B cell (primary cell): ENCODE results near the gene PARD3B. TPM values are rescaled to one million over a fixed set of nuclear protein-coding genes. Genes with fewer than 3 reads are reported as not detected.

Source experiments
- ATAC-seq: fragments of 200-7000 bp; cut with Tn5 transposase; one replicate; pipeline ENCODE4 v1.10.0; 2021; ENCODE audit warnings: low read depth, mild to moderate bottlenecking, moderate number of reproducible peaks, moderate library complexity
- CTCF ChIA-PET: fragments of 350-600 bp; sonication (Branson Sonifier 250); formaldehyde crosslinking; loops from one replicate; lab custom pipeline; 2021; ENCODE audit warnings: antibody characterized with exemption, inconsistent platforms; lab: Charles Lee
- POLR2A ChIA-PET: fragments of 350-600 bp; sonication (Branson Sonifier 250); formaldehyde crosslinking; loops from one replicate; lab custom pipeline; 2021; ENCODE audit warnings: antibody characterized with exemption; lab: Charles Lee
- DNase-seq: peaks from one replicate; pipeline ENCODE4 v3.0.0; 2013
- H2AFZ ChIP-seq: 2 replicates; pipeline ENCODE4 v1.6.1; 2012; ENCODE audit warnings: mild to moderate bottlenecking, low read depth, low read length; ENCODE audit not compliant: insufficient read depth, poor library complexity, severe bottlenecking
- H3K27ac ChIP-seq, 2 donors: 1 replicate in 1 of 2; 2 replicates in 1 of 2; pipeline ENCODE4 v1.5.1; 2012 to 2013; ENCODE audit warnings: low read length in 2 of 2, mild to moderate bottlenecking in 2 of 2, moderate library complexity in 1 of 2
- H3K27me3 ChIP-seq, 4 experiments: fragments of 200-600 bp in 1 of 4; sonication (generic) in 1 of 4; replicated peaks in 1 of 4; 1 replicate in 2 of 4; 2 replicates in 2 of 4; pipeline versions ENCODE4 v1.6.1 to v1.7.0; 2013 to 2016; ENCODE audit warnings: low read length in 3 of 4, mild to moderate bottlenecking in 2 of 4, mixed read lengths in 1 of 4, moderate library complexity in 1 of 4; ENCODE audit not compliant: insufficient read depth in 4 of 4, control insufficient read depth in 3 of 4; ENCODE audit errors: control extremely low read depth in 1 of 4
- H3K36me3 ChIP-seq, 2 experiments: replicated peaks in 1 of 2; 1 replicate in 1 of 2; 2 replicates in 1 of 2; pipeline versions ENCODE4 v1.6.1 to v1.7.1; 2013; ENCODE audit warnings: low read length in 1 of 2; ENCODE audit not compliant: insufficient read depth in 2 of 2, control insufficient read depth in 1 of 2; ENCODE audit errors: control extremely low read depth in 1 of 2, extremely low read depth in 1 of 2
- H3K4me1 ChIP-seq, 2 donors: fragments of 200-600 bp in 1 of 2; sonication (generic) in 1 of 2; 1 replicate in 1 of 2; 2 replicates in 1 of 2; pipeline versions ENCODE4 v1.5.1 to v1.6.1; 2013 to 2017; ENCODE audit warnings: low read length in 2 of 2; ENCODE audit not compliant: control insufficient read depth in 2 of 2, insufficient read depth in 2 of 2
- H3K4me2 ChIP-seq: replicated peaks from 2 replicates; pipeline ENCODE3; 2012; ENCODE audit warnings: mild to moderate bottlenecking, low read depth, low read length; ENCODE audit not compliant: poor library complexity, severe bottlenecking
- H3K4me3 ChIP-seq, 5 experiments: fragments of 200-600 bp in 1 of 5; sonication (generic) in 1 of 5; 1 replicate in 3 of 5; 2 replicates in 2 of 5; pipeline versions ENCODE4 v1.5.1 to v1.7.0; 2011 to 2016; ENCODE audit warnings: low read length in 4 of 5, mild to moderate bottlenecking in 4 of 5, low read depth in 2 of 5, control low read depth in 1 of 5, moderate library complexity in 1 of 5; ENCODE audit not compliant: insufficient read depth in 1 of 5; ENCODE audit errors: control extremely low read depth in 1 of 5, extremely low read depth in 1 of 5
- H3K79me2 ChIP-seq: fragments of 200-600 bp; sonication (generic); one replicate; pipeline ENCODE4 v1.6.0; 2016; ENCODE audit warnings: low read length; ENCODE audit not compliant: control insufficient read depth, insufficient read depth
- H3K9ac ChIP-seq: fragments of 200-600 bp; sonication (generic); 2 replicates; pipeline ENCODE4 v1.6.1; 2017; ENCODE audit warnings: mild to moderate bottlenecking, low read length, moderate library complexity
- H3K9me3 ChIP-seq, 3 donors: one replicate each; pipeline versions ENCODE4 v1.6.1 to v1.7.1; 2013; ENCODE audit warnings: low read length in 2 of 3; ENCODE audit not compliant: control insufficient read depth in 2 of 3, insufficient read depth in 1 of 3; ENCODE audit errors: control extremely low read depth in 1 of 3
- H4K20me1 ChIP-seq: 2 replicates; pipeline ENCODE4 v1.6.0; 2012; ENCODE audit warnings: mild to moderate bottlenecking, low read length; ENCODE audit not compliant: insufficient read depth, control insufficient read depth, poor library complexity, severe bottlenecking
- H3K27ac Mint-ChIP-seq: one replicate; pipeline ENCODE4 v1.8.0; 2021; ENCODE audit warnings: mixed read lengths
- H3K27me3 Mint-ChIP-seq: one replicate; pipeline ENCODE4 v1.8.0; 2021; ENCODE audit warnings: mixed read lengths
- H3K4me1 Mint-ChIP-seq: one replicate; pipeline ENCODE4 v1.8.0; 2021; ENCODE audit warnings: mixed read lengths
- H3K4me3 Mint-ChIP-seq: one replicate; pipeline ENCODE4 v1.8.0; 2021; ENCODE audit warnings: mixed read lengths
- H3K9me3 Mint-ChIP-seq: one replicate; pipeline ENCODE4 v1.8.0; 2022; ENCODE audit warnings: mixed read lengths; ENCODE audit not compliant: insufficient read depth
- EZH2 ChIP-seq: IDR thresholded peaks from 2 replicates; pipeline ENCODE4 v1.6.1; 2012; ENCODE audit warnings: borderline replicate concordance, low read depth, mild to moderate bottlenecking, moderate library complexity, low read length; ENCODE audit not compliant: insufficient read depth, poor library complexity, severe bottlenecking
- WGBS: methylation state at CpG from one replicate; pipeline ENCODE4 v1.1.5; 2013; ENCODE audit warnings: missing lambda C conversion rate; ENCODE audit not compliant: insufficient coverage; 5-methylcytosine and 5-hydroxymethylcytosine counted together
- intact Hi-C: fragments of 100-400 bp; cut with micrococcal nuclease; formaldehyde crosslinking; loops from one replicate; pipeline ENCODE4 v1.10.0; 2022
- polyA plus RNA-seq: library from polyadenylated mRNA; depleted of rRNA; stranded (reverse); fragments of >200 nt; gene quantifications from 2 replicates; pipeline ENCODE4 v1.2.3, GENCODE V29; 2012
- total RNA-seq, 2 donors: library from RNA; stranded (reverse); fragments of 120-200 nt in 1 of 2; gene quantifications; 1 replicate in 1 of 2; 2 replicates in 1 of 2; pipeline versions ENCODE4 v1.2.3 to v1.2.4, GENCODE V29; 2013 to 2022
- TF ChIP-seq, protein P1 (sequence below): fragments of 200-600 bp; IDR thresholded peaks from one replicate; pipeline ENCODE4 v1.8.0; 2022; ENCODE audit warnings: antibody characterized with exemption, mild to moderate bottlenecking

The PARD3B gene
- total and polyA plus RNA-seq, 2 donors (not counting 1 experiment from before 2014, with no cell fraction given): not detected

DNA sequence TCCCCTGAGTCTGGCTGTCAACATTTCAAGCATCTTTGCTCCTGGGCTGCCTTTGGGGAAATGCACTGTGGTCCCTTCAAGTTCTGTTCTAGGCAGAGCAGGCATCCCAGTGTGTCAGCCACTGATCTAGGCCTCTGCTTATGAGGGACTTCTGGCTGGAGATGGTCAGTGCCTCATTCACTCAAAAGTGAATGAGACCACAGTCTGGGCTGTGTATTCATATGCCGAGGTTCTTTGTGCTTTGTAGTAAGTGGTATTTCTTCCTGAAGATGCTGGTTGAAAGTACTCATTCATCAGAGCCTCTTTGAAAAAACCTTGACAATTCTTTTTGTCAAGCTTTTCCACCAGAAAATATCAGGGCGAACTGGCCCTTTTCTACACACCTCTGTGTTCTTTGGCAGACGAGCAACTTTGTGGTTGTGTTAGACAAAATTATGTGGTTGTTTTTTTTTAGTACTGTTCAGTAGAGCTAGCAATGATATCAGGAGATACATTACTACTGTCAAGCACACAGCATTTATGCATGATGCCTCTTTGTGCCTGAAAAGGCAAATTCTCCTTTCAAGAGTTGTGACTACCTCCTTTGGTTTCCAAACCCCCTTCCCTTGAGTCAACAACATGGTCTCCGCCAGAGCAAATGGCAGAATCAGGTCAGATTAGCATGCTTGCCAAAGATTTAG lies 626.1 kb downstream of the PARD3B start:
- ChIA-PET CTCF (no interaction called here), POLR2A (no interaction called here)
- Histone ChIP-seq H3K4me1 (no peaks in the 10 kb centered on the region), H2AFZ (no peak overlapping the region), H3K9me3 (peaks cover 0 to 4% (median 0%) of the 10 kb centered on the region in 3 donors), H3K27ac (no peak overlapping the region), H3K36me3 (no peaks in the 10 kb centered on the region), H3K9ac (no peak overlapping the region), H3K79me2 (no peaks in the 10 kb centered on the region), H3K4me2 (no peak overlapping the region), H4K20me1 (no peaks in the 10 kb centered on the region), H3K4me3 (no peak overlapping the region), H3K27me3 (no peaks in the 10 kb centered on the region)
- no peak overlapping the region for H3K4me3 Mint-ChIP-seq
- WGBS: no CpG with 5 or more reads among the region's 4 CpGs
- H3K4me1 Mint-ChIP-seq: no peaks in the 10 kb centered on the region
- no peaks in the 10 kb centered on the region for H3K27me3 Mint-ChIP-seq
- DNase-seq (no peak), ATAC-seq (no peak)
- no peaks in the 10 kb centered on the region for H3K9me3 Mint-ChIP-seq
- no peak for TF ChIP-seq EZH2
- TF ChIP-seq, protein P1, sequence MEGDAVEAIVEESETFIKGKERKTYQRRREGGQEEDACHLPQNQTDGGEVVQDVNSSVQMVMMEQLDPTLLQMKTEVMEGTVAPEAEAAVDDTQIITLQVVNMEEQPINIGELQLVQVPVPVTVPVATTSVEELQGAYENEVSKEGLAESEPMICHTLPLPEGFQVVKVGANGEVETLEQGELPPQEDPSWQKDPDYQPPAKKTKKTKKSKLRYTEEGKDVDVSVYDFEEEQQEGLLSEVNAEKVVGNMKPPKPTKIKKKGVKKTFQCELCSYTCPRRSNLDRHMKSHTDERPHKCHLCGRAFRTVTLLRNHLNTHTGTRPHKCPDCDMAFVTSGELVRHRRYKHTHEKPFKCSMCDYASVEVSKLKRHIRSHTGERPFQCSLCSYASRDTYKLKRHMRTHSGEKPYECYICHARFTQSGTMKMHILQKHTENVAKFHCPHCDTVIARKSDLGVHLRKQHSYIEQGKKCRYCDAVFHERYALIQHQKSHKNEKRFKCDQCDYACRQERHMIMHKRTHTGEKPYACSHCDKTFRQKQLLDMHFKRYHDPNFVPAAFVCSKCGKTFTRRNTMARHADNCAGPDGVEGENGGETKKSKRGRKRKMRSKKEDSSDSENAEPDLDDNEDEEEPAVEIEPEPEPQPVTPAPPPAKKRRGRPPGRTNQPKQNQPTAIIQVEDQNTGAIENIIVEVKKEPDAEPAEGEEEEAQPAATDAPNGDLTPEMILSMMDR: no peak
- intact Hi-C loops: no loop called here
- H3K27ac Mint-ChIP-seq: no peak overlapping the region

DNA sequence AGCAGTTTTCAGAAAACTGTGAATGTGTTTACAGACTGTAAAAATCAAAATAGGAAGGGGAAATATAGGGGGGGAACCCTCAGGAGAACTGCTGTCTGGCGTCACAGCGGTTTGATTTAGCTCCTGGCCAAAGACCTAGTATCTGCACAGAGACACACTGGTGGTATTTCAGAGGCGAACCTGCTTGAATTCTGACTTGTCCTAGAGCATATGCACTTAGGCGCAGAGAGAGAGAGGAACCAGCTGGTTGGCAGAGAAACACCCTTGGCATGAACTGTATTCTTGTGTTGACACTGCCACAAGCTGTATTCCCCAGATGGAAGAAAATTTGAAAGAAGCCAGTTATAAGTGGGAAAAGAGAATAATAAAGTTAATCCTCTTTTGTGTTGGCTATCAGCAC lies 630.6 kb downstream of the PARD3B start:
- POLR2A ChIA-PET: no interaction called here

More for the DNA sequence above, 630.6 kb downstream of the PARD3B start:
- TF ChIP-seq EZH2: no peak
- TF ChIP-seq, protein P1: no peak
- H3K27me3 Mint-ChIP-seq: no peaks in the 10 kb centered on the region
- no peak overlapping the region for H3K4me3 Mint-ChIP-seq
- H3K27ac Mint-ChIP-seq: no peak overlapping the region
- H3K4me1 ChIP-seq: no peaks in the 10 kb centered on the region
- DNase-seq (no peak), ATAC-seq (no peak)
- no peaks in the 10 kb centered on the region for H3K79me2 ChIP-seq
- CTCF ChIA-PET: no interaction called here
- no peaks in the 10 kb centered on the region for H3K4me1 Mint-ChIP-seq
- no peak overlapping the region for H3K27ac ChIP-seq
- intact Hi-C loops: no loop called here
- no peaks in the 10 kb centered on the region for H3K9me3 ChIP-seq
- no peaks in the 10 kb centered on the region for H3K9me3 Mint-ChIP-seq
- H3K9ac ChIP-seq: no peak overlapping the region
- no peaks in the 10 kb centered on the region for H3K36me3 ChIP-seq
- H2AFZ ChIP-seq: no peak overlapping the region
- no peaks in the 10 kb centered on the region for H4K20me1 ChIP-seq
- H3K4me3 ChIP-seq: no peak overlapping the region
- 95% methylated on average over 4 of the region's 4 CpGs for WGBS
- H3K4me2 ChIP-seq: no peak overlapping the region
- H3K27me3 ChIP-seq: no peaks in the 10 kb centered on the region
